PFSK-1 (cell line): Measurements from ENCODE around the gene HID1.

ENCODE experiments used
- POLR2AphosphoS5 ChIP-seq: IDR thresholded peaks from 2 replicates; pipeline ENCODE4 v1.6.1; 2012; ENCODE audit warnings: low read depth, mild to moderate bottlenecking, control low read depth, low read length, moderate library complexity
- SIN3A ChIP-seq: IDR thresholded peaks from 2 replicates; pipeline ENCODE4 v1.6.1; 2012; ENCODE audit warnings: mild to moderate bottlenecking, low read length, moderate library complexity, borderline replicate concordance; ENCODE audit not compliant: insufficient read depth
- TAF1 ChIP-seq: IDR thresholded peaks from 2 replicates; pipeline ENCODE4 v1.6.1; 2012; ENCODE audit warnings: low read length, control low read depth, borderline replicate concordance; ENCODE audit not compliant: insufficient read depth
- TF ChIP-seq, protein P1 (sequence below), 2 experiments: IDR thresholded peaks; 2 replicates each; pipeline versions ENCODE4 v1.6.1 to v1.8.0; 2011 to 2012; ENCODE audit warnings: low read depth in 2 of 2, low read length in 2 of 2, control low read depth in 1 of 2, inconsistent platforms in 1 of 2, mild to moderate bottlenecking in 1 of 2, moderate library complexity in 1 of 2; ENCODE audit not compliant: insufficient read depth in 1 of 2

DNA sequence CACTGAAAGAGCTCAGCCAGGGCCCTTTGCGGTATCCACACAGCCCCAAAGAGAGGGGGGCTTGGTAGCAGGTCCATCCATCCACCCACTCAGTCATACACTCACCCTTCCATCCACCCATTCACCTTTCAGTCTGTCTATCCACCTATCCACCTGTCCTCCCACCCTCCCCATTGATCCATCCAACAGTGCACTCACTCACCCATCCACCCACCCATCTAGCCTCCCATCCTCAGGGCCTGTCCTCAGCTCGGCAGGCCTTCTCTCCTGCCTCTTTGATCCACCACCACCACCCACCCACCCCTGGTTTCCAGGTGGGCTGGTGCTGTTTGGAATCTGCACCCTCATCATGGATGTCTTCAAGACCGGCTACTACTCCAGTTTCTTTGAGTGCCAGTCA is 47.3 kb downstream of the HID1 start:
- no peak for TF ChIP-seq POLR2AphosphoS5
- TF ChIP-seq, protein P1, sequence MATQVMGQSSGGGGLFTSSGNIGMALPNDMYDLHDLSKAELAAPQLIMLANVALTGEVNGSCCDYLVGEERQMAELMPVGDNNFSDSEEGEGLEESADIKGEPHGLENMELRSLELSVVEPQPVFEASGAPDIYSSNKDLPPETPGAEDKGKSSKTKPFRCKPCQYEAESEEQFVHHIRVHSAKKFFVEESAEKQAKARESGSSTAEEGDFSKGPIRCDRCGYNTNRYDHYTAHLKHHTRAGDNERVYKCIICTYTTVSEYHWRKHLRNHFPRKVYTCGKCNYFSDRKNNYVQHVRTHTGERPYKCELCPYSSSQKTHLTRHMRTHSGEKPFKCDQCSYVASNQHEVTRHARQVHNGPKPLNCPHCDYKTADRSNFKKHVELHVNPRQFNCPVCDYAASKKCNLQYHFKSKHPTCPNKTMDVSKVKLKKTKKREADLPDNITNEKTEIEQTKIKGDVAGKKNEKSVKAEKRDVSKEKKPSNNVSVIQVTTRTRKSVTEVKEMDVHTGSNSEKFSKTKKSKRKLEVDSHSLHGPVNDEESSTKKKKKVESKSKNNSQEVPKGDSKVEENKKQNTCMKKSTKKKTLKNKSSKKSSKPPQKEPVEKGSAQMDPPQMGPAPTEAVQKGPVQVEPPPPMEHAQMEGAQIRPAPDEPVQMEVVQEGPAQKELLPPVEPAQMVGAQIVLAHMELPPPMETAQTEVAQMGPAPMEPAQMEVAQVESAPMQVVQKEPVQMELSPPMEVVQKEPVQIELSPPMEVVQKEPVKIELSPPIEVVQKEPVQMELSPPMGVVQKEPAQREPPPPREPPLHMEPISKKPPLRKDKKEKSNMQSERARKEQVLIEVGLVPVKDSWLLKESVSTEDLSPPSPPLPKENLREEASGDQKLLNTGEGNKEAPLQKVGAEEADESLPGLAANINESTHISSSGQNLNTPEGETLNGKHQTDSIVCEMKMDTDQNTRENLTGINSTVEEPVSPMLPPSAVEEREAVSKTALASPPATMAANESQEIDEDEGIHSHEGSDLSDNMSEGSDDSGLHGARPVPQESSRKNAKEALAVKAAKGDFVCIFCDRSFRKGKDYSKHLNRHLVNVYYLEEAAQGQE (IDR thresholded peaks at IDR 0.05; ENCODE audit: insufficient read depth in 1 of 2, low read depth in 2 of 2, low read length in 2 of 2): no peak
- no peak for TF ChIP-seq SIN3A
- TF ChIP-seq TAF1: no peak
